SHP77 (cell line): ENCODE measurements around the gene DENND1A.
"Not testable (repeated sequence)": the region's sequence is repeated elsewhere in the genome, so short reads cannot be mapped to it uniquely, and the experiment has no call there.

Source experiments
- DNase-seq, 2 experiments: peaks; one replicate each; lab custom pipeline; 2025; lab: John Stamatoyannopoulos, UW

Gene DENND1A

GRCh38 chr9:123821619-123822018 lies 108.3 kb downstream of the DENND1A start:
- DNase-seq: no peak

GRCh38 chr9:123820139-123820538 lies 109.8 kb downstream of the DENND1A start:
- DNase-seq: no peak

- DNase-seq: no peak
Observed at GRCh38 chr9:123816817-123817472, 113.0 kb downstream of the DENND1A start.

GRCh38 chr9:123815856-123816255 lies 114.1 kb downstream of the DENND1A start:
- DNase-seq: not testable (repeated sequence)

- no peak for DNase-seq
Observed at GRCh38 chr9:123814496-123814895, 115.4 kb downstream of the DENND1A start.

- no peak for DNase-seq
Observed at GRCh38 chr9:123812984-123813383, 116.9 kb downstream of the DENND1A start.

GRCh38 chr9:123807251-123807650 lies 122.7 kb downstream of the DENND1A start:
- DNase-seq: no peak

GRCh38 chr9:123806829-123807228 lies 123.1 kb downstream of the DENND1A start:
- no peak for DNase-seq

GRCh38 chr9:123798195-123798594 lies 131.7 kb downstream of the DENND1A start:
- DNase-seq: no peak

GRCh38 chr9:123796618-123797484 lies 133.1 kb downstream of the DENND1A start:
- DNase-seq: no peak

- no peak for DNase-seq
Observed at GRCh38 chr9:123796094-123796493, 133.8 kb downstream of the DENND1A start.

- no peak for DNase-seq
Observed at GRCh38 chr9:123795336-123795735, 134.6 kb downstream of the DENND1A start.

GRCh38 chr9:123792501-123792900 lies 137.4 kb downstream of the DENND1A start:
- DNase-seq: no peak

- DNase-seq: no peak
Observed at GRCh38 chr9:123789554-123790292, 140.2 kb downstream of the DENND1A start.

- no peak for DNase-seq
Observed at GRCh38 chr9:123787416-123787815, 142.5 kb downstream of the DENND1A start.

GRCh38 chr9:123784518-123784917 lies 145.4 kb downstream of the DENND1A start:
- no peak for DNase-seq

- no peak for DNase-seq
Observed at GRCh38 chr9:123778232-123778902, 151.6 kb downstream of the DENND1A start.

GRCh38 chr9:123776708-123777537 lies 153.0 kb downstream of the DENND1A start:
- DNase-seq: no peak

- DNase-seq: no peak
Observed at GRCh38 chr9:123775289-123776284, 154.3 kb downstream of the DENND1A start.

- DNase-seq: no peak
Observed at GRCh38 chr9:123773783-123774182, 156.1 kb downstream of the DENND1A start.
